G401 (cell line): ENCODE measurements around the gene NAV2. TPM values are rescaled to one million over a fixed set of nuclear protein-coding genes. Genes with fewer than 3 reads are reported as not detected.

Source experiments
- DNase-seq: peaks from one replicate; pipeline ENCODE4 v3.0.0-alpha.2; 2015; ENCODE audit warnings: low spot score
- in situ Hi-C: cut with HindIII; loops from 2 replicates; pipeline ENCODE4 v1.10.0; 2016; ENCODE audit warnings: low sequenced_read_pairs, mixed read lengths
- total RNA-seq: library from RNA; depleted of rRNA; stranded (reverse); fragments of >200 nt; shearing (Covaris generic); gene quantifications from 2 replicates; pipeline ENCODE4 v1.2.3, GENCODE V29; 2014

NAV2 gene
- total RNA-seq, 1 experiment from 2014 or later: 4.2 TPM

- DNase-seq: no peak
- in situ Hi-C loops: no loop called here
Measured at GRCh38 chr11:20008871-20009644, 296.4 kb downstream of the NAV2 start.

- no peak for DNase-seq
- in situ Hi-C loops: no loop called here
Measured at GRCh38 chr11:20010156-20010850, 297.7 kb downstream of the NAV2 start.

GRCh38 chr11:20010851-20011225 is 298.2 kb downstream of the NAV2 start:
- DNase-seq: no peak
- in situ Hi-C loops: no loop called here

GRCh38 chr11:20011307-20011951 is 298.8 kb downstream of the NAV2 start:
- no peak for DNase-seq
- in situ Hi-C loops: no loop called here

GRCh38 chr11:20013346-20014066 is 300.9 kb downstream of the NAV2 start:
- in situ Hi-C loops: no loop called here
- no peak for DNase-seq

GRCh38 chr11:20014067-20014402 is 301.4 kb downstream of the NAV2 start:
- in situ Hi-C loops: no loop called here
- DNase-seq: no peak

GRCh38 chr11:20015101-20015500 is 302.5 kb downstream of the NAV2 start:
- in situ Hi-C loops: no loop called here
- peak; percentile 48 for DNase-seq

- DNase-seq: no peak
- in situ Hi-C loops: no loop called here
Measured at GRCh38 chr11:20015529-20016427, 303.1 kb downstream of the NAV2 start.

GRCh38 chr11:20016526-20016925 is 303.9 kb downstream of the NAV2 start:
- in situ Hi-C loops: no loop called here
- no peak for DNase-seq

GRCh38 chr11:20017320-20017719 is 304.7 kb downstream of the NAV2 start:
- DNase-seq: no peak
- in situ Hi-C loops: no loop called here

GRCh38 chr11:20020198-20020597 is 307.6 kb downstream of the NAV2 start:
- in situ Hi-C loops: no loop called here
- no peak for DNase-seq

- in situ Hi-C loops: no loop called here
- no peak for DNase-seq
Measured at GRCh38 chr11:20020716-20021115, 308.1 kb downstream of the NAV2 start.

- DNase-seq: no peak
- in situ Hi-C loops: no loop called here
Measured at GRCh38 chr11:20021212-20021611, 308.6 kb downstream of the NAV2 start.

GRCh38 chr11:20021771-20022362 is 309.2 kb downstream of the NAV2 start:
- in situ Hi-C loops: no loop called here
- no peak for DNase-seq

GRCh38 chr11:20022363-20023081 is 309.9 kb downstream of the NAV2 start:
- in situ Hi-C loops: no loop called here

GRCh38 chr11:20023082-20023426 is 310.4 kb downstream of the NAV2 start:
- in situ Hi-C loops: no loop called here
- no peak for DNase-seq

More at GRCh38 chr11:20022363-20023081, 309.9 kb downstream of the NAV2 start:
- no peak for DNase-seq

- in situ Hi-C loops: no loop called here
- no peak for DNase-seq
Measured at GRCh38 chr11:20024172-20024935, 311.7 kb downstream of the NAV2 start.
